BJ (cell line): Measurements from ENCODE around the gene GRID2IP. TPM values are rescaled to one million over a fixed set of nuclear protein-coding genes. Genes with fewer than 3 reads are reported as not detected.

Source experiments
- CTCF ChIA-PET: fragments of 350-600 bp; formaldehyde crosslinking; extraction: SDS; loops from one replicate; lab custom pipeline; 2021; ENCODE audit warnings: antibody characterized with exemption, inconsistent platforms; lab: Yijun Ruan, JAX
- POLR2A ChIA-PET: fragments of 300-600 bp; sonication (Branson Sonifier 250); formaldehyde crosslinking; extraction: SDS; loops from one replicate; lab custom pipeline; 2021; ENCODE audit warnings: antibody characterized with exemption; lab: Charles Lee
- DNase-seq: peaks from one replicate; pipeline ENCODE4 v3.0.0-alpha.2; 2011; ENCODE audit warnings: low read depth
- H3K27me3 ChIP-seq: 2 replicates; pipeline ENCODE4 v1.6.0; 2011; ENCODE audit warnings: low read length; ENCODE audit not compliant: control insufficient read depth, insufficient read depth
- H3K36me3 ChIP-seq: 2 replicates; pipeline ENCODE4 v1.5.1; 2011; ENCODE audit warnings: low read length; ENCODE audit not compliant: control insufficient read depth, insufficient read depth
- H3K4me3 ChIP-seq: 2 replicates; pipeline ENCODE4 v1.5.1; 2011; ENCODE audit warnings: low read depth, mild to moderate bottlenecking, control low read depth, low read length
- CTCF ChIP-seq: IDR thresholded peaks from 2 replicates; pipeline ENCODE4 v1.5.1; 2011; ENCODE audit warnings: low read depth, mild to moderate bottlenecking, control low read depth, inconsistent platforms, low read length, moderate library complexity; ENCODE audit not compliant: insufficient read depth
- polyA plus RNA-seq: library from polyadenylated mRNA; depleted of rRNA; stranded (reverse); fragments of >200 nt; gene quantifications from 2 replicates; pipeline ENCODE4 v1.2.3, GENCODE V29; 2011

Gene GRID2IP
- polyA plus RNA-seq, 1 experiment, result not detected

- ChIA-PET POLR2A (no interaction called here), CTCF (interaction anchor here (1.1 to 1.3 kb wide), 2 partner anchors 9 to 52 kb away, joined by 3 read pairs; no protein-coding TSS in a partner anchor)
- Histone ChIP-seq H3K27me3 (no peaks in the 10 kb centered on the region), H3K4me3 (no peak overlapping the region), H3K36me3 (no peaks in the 10 kb centered on the region)
- TF ChIP-seq CTCF, result no peak
- no peak for DNase-seq
These were observed 16.6 kb upstream of the GRID2IP start for GRCh38 chr7:6567886-6568285.

GRCh38 chr7:6565655-6566054 is 14.4 kb upstream of the GRID2IP start:
- DNase-seq, result no peak
- no peaks in the 10 kb centered on the region for H3K27me3 ChIP-seq
- no peak overlapping the region for H3K4me3 ChIP-seq
- ChIA-PET CTCF (no interaction called here), POLR2A (no interaction called here)
- TF ChIP-seq CTCF, result no peak
- no peaks in the 10 kb centered on the region for H3K36me3 ChIP-seq

- Histone ChIP-seq H3K27me3 (0 out of 2 replicates have a peak, but pooled peaks cover 1% of the 10 kb centered on the region), H3K36me3 (no peaks in the 10 kb centered on the region), H3K4me3 (no peak overlapping the region)
- POLR2A ChIA-PET, result no interaction called here
- TF ChIP-seq CTCF, result no peak
- no peak for DNase-seq
- CTCF ChIA-PET, result no interaction called here
These were observed 12.9 kb upstream of the GRID2IP start for GRCh38 chr7:6563936-6564770.

- Histone ChIP-seq H3K36me3 (no peaks in the 10 kb centered on the region), H3K27me3 (0 out of 2 replicates have a peak, but pooled peaks cover 1% of the 10 kb centered on the region), H3K4me3 (no peak overlapping the region)
- ChIA-PET POLR2A (no interaction called here), CTCF (no interaction called here)
- no peak for DNase-seq
- no peak for TF ChIP-seq CTCF
These were observed 10.8 kb upstream of the GRID2IP start for GRCh38 chr7:6562106-6562505.

GRCh38 chr7:6559896-6560295 is 8.6 kb upstream of the GRID2IP start:
- ChIA-PET CTCF (interaction anchor here (0.8 to 0.9 kb wide), 2 partner anchors 7 to 35 kb away, joined by 3 read pairs; no protein-coding TSS in a partner anchor), POLR2A (no interaction called here)
- TF ChIP-seq CTCF, result no peak
- H3K4me3 ChIP-seq, result no peak overlapping the region
- no peaks in the 10 kb centered on the region for H3K36me3 ChIP-seq
- 0 out of 2 replicates have a peak, but pooled peaks cover 1% of the 10 kb centered on the region for H3K27me3 ChIP-seq
- no peak for DNase-seq
